SHP77 treated with DMSO at 0.1 percent for 48 hours (cell line): Measurements from ENCODE around the gene RNF224.

Experiments used
- DNase-seq: peaks from one replicate; lab custom pipeline; 2025; lab: John Stamatoyannopoulos, UW

The RNF224 gene

GRCh38 chr9:137273611-137274320, 46.5 kb downstream of the RNF224 start:
- peak; percentile 38 for DNase-seq

DNA sequence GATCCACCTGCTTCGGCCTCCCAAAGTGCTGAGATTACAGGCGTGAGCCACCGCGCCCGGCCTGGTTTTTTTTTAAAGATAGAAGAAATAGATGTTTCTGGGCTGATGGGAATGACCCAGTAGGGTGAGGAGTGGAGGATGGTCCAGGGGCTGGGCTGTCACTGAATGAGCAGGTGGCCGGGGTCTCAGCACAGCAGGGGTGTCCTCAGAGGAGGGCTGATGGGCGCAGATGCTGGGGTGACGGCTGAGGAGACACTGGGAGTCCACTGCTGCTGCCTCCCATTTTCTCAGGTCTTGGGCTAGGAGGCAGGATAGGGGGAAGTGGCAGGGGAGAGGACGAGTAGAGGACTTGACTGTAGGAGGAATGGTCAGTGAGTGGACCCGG, 47.9 kb downstream of the RNF224 start:
- DNase-seq, result no peak

DNA sequence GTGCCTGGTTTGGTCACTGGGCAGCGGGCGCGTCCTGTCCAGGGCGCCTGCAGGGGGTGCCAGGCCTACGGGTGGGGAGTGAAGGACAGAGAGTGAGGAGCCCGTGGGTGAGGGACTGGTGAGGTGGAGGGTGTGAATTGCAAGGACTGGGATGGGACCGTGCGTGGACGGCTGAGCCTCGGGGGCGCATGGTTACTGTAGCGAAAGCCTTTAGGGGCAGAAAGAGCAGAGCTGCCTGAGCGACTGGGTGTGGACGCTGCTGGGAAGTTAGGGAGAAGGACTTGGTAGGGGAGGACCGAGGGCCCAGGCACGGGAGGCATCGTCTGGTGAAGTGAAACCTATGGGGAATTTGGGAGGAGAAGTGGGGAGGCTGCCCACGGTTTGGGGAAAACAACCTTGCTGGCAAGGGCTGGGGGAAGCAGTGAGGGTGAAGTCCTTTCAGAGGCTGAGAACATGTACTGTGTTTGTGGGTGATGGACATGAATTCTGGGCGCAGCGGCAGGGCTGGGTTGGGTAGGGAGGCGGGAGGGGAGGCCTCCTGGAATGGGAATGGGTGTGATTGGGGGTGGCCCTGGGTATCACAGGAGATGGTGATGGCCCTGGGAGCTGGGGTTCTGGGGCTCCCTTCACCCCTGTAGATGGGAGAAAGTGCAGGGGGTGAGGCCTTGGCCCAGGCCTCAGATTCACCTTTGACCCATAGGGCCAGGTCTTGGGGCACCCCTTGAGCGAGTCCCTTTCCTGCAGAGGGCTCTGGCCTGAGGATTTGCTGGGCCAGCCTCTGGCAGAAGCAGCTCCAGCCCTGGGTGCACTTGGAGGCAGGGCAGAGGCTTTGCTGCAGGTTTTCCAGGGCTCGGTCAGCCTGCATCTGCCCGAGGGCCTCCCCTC, 48.5 kb downstream of the RNF224 start:
- no peak for DNase-seq

- no peak for DNase-seq
Observed at GRCh38 chr9:137276473-137277328, 49.4 kb downstream of the RNF224 start.

DNA sequence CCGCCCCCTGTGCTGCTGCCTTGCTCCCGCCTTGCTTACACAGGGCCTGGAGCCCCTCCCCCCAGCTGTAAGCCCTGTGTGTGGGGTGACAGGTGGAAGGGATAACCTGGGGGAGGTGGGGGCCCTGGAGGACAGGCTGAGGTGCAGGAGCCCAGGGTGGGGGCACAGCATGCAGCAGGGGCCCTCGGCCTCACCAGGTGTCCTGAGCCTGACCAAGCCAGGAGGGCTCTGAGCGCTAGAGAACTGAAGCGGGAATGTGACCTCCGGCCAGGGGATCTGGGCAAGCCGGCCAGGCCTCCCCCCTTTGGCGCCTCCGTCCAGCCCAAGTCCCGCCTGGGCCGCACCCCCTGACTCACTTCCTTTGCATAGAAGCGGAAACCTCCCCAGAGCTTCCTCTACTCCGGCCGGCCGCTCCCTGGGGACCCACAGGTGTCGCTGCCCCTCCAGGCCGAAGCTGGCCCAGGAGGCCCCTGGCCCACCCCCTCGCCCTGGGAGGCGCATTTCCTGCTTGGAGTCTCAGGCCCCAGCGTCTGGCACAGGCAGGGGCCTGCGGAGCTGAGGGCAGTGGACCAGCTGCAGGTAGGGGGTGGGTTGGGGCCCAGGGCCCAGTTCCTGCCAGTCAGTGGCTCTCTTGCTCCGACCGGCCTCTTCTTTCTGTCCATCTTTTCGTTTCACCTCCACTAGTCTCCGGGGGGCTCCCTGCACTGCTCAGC, 50.2 kb downstream of the RNF224 start, which contains the start of gene TOR4A:
TSS of gene TOR4A (plus strand) at position 398 of the 713 bp plus-strand sequence. CDS start 964 bp downstream, outside the sequence.
- no peak for DNase-seq

DNA sequence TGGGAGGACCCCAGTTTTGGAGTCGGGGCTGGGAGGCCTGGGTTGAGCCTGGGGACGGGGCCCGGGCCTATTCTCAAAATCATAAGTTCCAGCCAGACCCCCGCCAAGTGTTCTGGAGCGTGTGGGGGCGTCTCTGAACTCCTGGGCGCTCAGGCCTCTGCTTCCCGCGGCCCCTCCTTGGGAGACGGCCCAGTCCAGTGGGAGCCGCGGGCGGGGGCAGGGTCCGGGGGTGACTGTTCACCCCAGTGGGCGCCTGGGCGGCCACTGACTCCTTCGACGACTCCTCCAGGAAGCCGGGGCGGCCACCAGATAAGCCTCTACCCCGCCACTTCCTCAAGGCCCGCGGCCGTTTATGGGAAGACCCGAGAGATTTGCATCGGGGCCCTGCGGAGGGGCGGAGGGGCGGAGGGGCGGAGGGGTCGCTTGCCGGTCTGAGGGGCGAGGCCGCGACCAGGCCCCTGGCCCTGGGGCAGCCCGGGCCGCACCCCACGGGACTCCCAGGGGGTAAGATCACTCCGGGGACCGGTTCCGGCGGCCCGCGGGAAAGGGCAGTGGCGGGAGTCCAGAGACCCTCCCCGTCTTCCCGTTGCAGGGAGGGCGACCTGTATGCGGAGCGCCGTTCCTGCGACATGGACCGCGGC, 50.9 kb downstream of the RNF224 start:
- no peak for DNase-seq
